Measurements from ENCODE around the gene SPA17.

Gene SPA17

DNA sequence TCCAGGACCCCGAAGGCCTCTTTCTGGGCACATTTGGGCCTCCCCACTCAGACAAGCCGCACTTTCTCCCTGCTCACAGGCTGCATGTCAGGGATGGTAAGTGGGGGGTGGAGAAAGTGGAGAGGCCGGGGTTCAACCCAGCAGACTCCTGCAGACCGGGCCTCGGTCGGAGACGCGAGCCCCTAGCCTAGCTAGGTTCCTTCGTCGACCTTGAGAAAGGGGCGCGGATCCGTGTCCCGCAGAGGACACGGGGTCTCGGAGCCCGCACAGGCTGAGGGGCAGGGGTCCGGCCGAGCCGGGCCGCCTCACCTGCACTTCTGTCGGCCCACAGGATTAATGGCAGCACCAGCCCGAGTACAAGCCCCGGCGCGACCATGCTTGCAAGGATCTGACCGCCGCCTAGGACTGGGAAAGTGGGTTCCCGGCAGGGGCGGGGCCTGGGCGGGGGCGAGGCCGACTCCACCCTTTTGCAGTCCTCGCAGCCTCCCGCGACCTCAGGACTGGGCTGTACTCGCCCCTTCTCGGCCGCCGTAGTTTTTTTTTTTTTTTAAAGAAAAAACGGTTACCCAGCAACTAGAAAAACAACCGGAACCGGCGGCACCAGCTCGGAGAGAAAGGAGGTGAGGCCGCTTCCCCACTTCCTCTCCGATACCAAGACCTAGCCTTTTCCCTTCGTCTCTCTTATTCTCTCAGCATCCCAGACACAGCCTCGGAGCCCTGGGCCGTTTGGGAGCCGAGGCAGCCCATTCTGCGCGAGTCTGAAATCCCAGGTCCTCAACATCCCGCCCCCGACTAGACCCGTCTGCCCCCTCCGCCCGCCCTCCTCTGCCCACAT lies at the start of gene SPA17, which contains the start of gene SIAE:
TSS of gene SPA17 (plus strand) at position 572 of the 835 bp plus-strand sequence. CDS start 1,361 bp downstream, outside the sequence.
TSS of gene SIAE (minus strand) at position 407 of the 835 bp plus-strand sequence. CDS start at position 376, 31 bp downstream.
- DNase-seq (peak; percentile 84), ATAC-seq (replicated peaks) (peak; percentile 85 to 91)
- H3K4me1 Mint-ChIP-seq = peaks cover 16 to 23% of the 10 kb centered on the region in 2 donors
- H3K27me3 Mint-ChIP-seq = no peaks in the 10 kb centered on the region
- H3K4me3 Mint-ChIP-seq = peak within 1 kb of the TSS; percentile 91 to 96
- H3K9me3 Mint-ChIP-seq = no peaks in the 10 kb centered on the region
- H3K36me3 Mint-ChIP-seq = no peaks in the 10 kb centered on the region
- peak within 1 kb of the TSS; percentile 98 for H3K27ac Mint-ChIP-seq

DNA sequence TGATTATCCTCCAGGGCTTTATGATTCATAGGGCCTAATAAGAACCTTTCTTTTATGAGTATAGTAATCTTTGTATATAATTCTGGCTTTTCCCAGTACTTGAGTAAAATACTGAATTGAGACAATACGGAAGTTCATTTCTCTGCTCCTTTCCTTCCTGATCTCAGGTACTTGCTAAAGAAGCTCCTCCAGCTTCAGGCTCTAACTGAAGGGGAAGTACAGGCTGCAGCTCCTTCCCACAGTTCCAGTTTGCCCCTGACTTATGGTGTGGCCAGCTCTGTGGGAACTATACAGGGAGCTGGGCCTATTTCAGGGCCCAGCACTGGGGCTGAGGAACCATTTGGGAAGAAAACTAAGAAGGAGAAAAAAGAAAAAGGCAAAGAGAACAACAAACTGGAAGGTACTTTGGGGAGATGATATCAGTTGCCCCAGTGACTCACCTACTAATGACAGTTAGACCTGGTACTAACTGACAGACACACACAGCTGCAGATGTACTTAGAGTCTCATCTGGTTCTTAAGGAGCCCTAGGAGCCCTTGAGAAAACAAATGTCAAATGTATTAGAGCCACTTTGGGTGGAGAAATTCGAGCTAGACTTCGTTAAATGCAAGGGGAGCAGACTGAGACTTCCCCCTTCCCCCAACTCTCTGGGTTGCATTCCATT lies 48.1 kb upstream of the SPA17 start:
- DNase-seq = no peak
- Mint-ChIP-seq H3K27ac (no peak overlapping the region), H3K27me3 (peaks cover 0 to 5% of the 10 kb centered on the region in 2 donors), H3K4me1 (peaks cover 14 to 31% of the 10 kb centered on the region in 2 donors), H3K4me3 (no peak overlapping the region), H3K9me3 (no peaks in the 10 kb centered on the region), H3K36me3 (peaks cover 15 to 30% of the 10 kb centered on the region in 2 donors)
- no peak for ATAC-seq (replicated peaks)

DNA sequence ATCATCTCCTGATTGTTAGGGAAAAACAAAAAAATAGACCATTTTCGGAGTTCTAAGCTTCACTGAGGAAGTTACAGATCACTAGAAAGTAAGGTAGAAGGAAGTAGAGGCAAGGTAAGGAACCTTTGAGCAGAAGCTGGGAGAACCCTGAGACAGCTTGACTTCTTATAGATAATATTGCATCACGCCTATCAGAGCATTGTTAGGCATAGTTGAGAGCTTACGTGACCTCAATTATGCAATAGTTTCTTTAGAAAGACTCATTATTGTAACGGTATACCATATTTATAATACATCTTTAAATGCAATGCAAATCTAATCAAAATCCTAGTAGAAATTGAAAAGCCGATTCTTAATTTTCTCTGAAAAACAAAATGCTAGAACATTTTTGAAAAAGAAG lies 46.2 kb upstream of the SPA17 start:
- DNase-seq (no peak), ATAC-seq (replicated peaks) (no peak)
- no peaks in the 10 kb centered on the region for H3K9me3 Mint-ChIP-seq
- H3K27me3 Mint-ChIP-seq = no peaks in the 10 kb centered on the region
- H3K27ac Mint-ChIP-seq = no peak overlapping the region
- peaks cover 14 to 27% of the 10 kb centered on the region in 2 donors for H3K4me1 Mint-ChIP-seq
- no peak overlapping the region for H3K4me3 Mint-ChIP-seq
- peaks cover 21 to 40% of the 10 kb centered on the region in 2 donors for H3K36me3 Mint-ChIP-seq

DNA sequence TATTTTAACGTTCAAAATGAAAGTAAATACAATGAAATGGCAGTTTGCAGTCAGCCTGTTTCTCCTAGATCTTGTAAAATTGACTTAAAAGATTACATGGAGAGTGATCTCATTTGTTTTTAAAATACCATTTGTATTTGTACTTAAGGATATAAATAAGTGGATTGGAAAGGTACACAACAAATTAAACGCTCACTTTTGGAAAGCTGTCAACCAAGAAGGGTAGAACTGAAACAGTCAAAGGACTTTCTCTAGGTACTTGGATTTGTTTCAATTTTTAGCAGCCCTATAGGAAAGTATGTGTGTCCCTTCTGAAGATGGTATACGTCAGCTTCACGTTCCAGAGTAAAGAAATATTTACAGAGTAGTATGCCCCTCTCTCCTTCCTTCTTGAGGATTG lies 43.7 kb upstream of the SPA17 start:
- peak overlapping the region; percentile 14 for H3K27ac Mint-ChIP-seq
- ATAC-seq (replicated peaks) (no peak), DNase-seq (no peak)

DNA sequence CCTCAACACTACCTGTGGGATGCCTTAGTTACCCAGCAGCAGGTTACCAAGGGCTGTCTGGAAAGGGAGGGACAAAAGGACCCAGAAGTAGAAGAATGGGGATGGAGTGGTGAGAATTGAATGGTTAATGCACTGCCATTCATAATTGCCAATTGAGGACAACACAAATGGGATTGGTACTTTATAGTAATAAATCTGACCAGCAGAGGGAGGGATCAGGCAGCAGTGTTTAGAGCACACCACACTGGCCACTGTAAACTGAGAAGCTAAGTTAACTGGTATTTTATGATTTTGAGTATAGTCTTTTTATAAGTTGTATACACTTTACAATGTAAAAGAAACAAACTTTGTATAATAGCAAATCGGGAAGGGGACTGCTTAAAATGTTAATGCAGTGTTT lies 40.3 kb upstream of the SPA17 start:
- ATAC-seq (replicated peaks) (peak in 1 of 2 donors; percentile 38), DNase-seq (no peak)
- H3K36me3 Mint-ChIP-seq = peaks cover 19 to 47% of the 10 kb centered on the region in 2 donors
- no peak overlapping the region for H3K27ac Mint-ChIP-seq
- no peaks in the 10 kb centered on the region for H3K4me1 Mint-ChIP-seq
- H3K4me3 Mint-ChIP-seq = no peak overlapping the region
- no peaks in the 10 kb centered on the region for H3K27me3 Mint-ChIP-seq
- no peaks in the 10 kb centered on the region for H3K9me3 Mint-ChIP-seq

More for the DNA sequence above, 43.7 kb upstream of the SPA17 start:
- Mint-ChIP-seq H3K4me1 (peaks cover 7 to 19% of the 10 kb centered on the region in 2 donors), H3K36me3 (peaks cover 19 to 47% of the 10 kb centered on the region in 2 donors), H3K9me3 (no peaks in the 10 kb centered on the region), H3K27me3 (no peaks in the 10 kb centered on the region), H3K4me3 (no peak overlapping the region)

DNA sequence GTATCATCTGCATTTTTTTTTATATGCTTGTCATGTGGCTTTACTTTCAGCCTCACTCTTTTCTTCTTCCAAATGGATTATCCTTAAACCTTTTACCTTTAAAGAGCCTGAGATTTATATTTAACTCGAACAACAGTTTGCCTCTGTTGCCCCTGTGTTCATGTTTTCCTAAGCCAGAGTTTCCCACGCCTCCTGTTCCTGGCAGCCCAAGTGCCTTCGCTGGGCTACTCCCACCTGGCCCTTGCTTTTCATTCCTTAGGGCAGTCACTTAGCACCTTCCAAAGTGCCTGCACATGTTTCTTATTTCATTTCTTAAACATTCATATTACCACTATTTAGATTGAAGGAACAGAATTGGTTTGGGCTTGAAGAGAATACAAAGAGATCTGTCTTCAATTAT lies 37.8 kb upstream of the SPA17 start:
- Mint-ChIP-seq H3K36me3 (peaks cover 22 to 38% of the 10 kb centered on the region in 2 donors), H3K9me3 (no peaks in the 10 kb centered on the region), H3K4me3 (no peak overlapping the region), H3K27ac (peak overlapping the region; percentile 70), H3K27me3 (no peaks in the 10 kb centered on the region), H3K4me1 (no peaks in the 10 kb centered on the region)
- no peak for ATAC-seq (replicated peaks)
- no peak for DNase-seq

DNA sequence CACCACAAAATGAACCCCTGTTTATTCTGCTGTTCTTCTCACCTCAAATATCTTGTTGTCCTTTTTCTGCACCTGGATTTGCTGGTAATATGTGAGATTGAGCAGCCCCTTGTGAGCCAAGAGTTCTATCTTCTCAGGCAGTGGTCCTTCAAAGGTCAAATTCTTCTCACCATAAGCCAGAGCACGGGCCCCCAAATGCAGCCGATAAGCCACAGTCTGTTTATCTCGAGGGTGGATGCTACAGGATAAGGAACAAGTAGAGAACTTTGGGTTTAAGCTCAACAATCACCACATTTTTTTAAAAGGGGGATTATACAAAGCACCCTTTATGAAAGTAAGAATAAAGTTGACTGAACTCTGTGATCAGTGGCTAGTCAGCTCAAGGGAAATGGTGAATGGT lies 35.2 kb upstream of the SPA17 start:
- Mint-ChIP-seq H3K27ac (no peak overlapping the region), H3K4me3 (no peak overlapping the region), H3K27me3 (no peaks in the 10 kb centered on the region), H3K4me1 (no peaks in the 10 kb centered on the region), H3K9me3 (no peaks in the 10 kb centered on the region), H3K36me3 (peaks cover 14 to 34% of the 10 kb centered on the region in 2 donors)
- DNase-seq (no peak), ATAC-seq (replicated peaks) (no peak)

DNA sequence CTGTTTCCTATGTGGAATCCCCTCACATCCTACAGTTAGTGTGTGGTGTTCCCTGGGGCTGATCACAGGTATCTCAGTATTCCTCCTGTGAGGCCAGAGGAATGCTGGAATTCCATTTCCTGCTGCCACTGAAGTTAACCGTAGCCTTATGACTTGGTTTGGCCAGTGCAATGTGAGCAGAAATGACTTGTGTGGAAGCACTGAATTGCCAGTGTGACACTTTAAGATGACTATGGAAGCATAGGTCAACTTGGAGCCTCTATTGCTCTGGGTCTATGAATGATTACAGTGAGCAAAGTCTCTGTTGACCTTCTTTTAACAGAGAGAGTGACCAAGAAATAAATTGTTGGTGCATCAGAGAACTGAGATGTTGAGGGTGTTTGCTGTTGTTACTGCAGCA lies 34.5 kb upstream of the SPA17 start:
- Mint-ChIP-seq H3K9me3 (no peaks in the 10 kb centered on the region), H3K4me1 (peaks cover 0 to under 1% of the 10 kb centered on the region in 2 donors), H3K27me3 (no peaks in the 10 kb centered on the region), H3K36me3 (peaks cover 14 to 34% of the 10 kb centered on the region in 2 donors), H3K27ac (no peak overlapping the region), H3K4me3 (no peak overlapping the region)
- no peak for ATAC-seq (replicated peaks)
- DNase-seq = no peak

DNA sequence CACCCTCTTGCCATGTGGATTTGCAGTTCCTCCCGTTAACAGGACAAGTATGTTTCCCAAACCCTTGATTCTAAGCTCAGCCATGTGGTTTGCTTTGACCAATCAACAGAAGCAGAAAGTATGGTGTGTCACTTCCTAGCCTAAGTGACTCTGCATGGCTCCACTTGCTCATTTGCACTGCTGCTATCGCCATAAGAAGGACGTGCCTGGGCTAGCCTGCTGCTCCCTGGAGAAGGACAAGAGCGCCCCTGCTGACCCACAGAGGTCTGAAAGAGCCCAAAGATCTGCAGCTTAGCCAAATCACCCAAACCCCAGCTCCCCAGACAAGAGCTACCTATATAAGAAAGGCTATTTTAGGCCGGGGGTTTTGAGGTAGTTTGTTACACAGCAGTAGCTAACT lies 33.0 kb upstream of the SPA17 start:
- no peaks in the 10 kb centered on the region for H3K9me3 Mint-ChIP-seq
- H3K36me3 Mint-ChIP-seq = peaks cover 13 to 33% of the 10 kb centered on the region in 2 donors
- no peak overlapping the region for H3K27ac Mint-ChIP-seq
- DNase-seq (no peak), ATAC-seq (replicated peaks) (no peak)
- no peak overlapping the region for H3K4me3 Mint-ChIP-seq
- no peaks in the 10 kb centered on the region for H3K27me3 Mint-ChIP-seq
- peaks cover 6 to 12% of the 10 kb centered on the region in 2 donors for H3K4me1 Mint-ChIP-seq

DNA sequence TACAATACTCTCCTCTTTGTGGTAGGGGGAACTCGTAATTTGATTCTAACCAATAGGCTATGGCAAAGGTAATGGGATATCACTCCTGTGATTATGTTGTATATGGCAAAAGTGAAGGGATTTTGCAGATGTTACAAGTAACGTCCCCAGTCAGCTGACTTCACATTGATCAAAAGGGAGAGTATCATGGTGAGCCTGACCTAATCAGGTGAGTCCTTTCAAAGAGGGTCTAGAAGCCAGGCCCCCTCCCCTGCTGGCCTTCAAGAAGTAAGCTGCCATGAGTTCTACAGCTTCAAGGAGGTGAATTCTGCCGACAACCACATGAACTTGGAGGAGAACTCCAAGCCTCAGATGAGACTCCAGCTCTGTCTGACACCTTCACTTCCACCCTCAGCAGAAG lies 31.1 kb upstream of the SPA17 start:
- Mint-ChIP-seq H3K27me3 (no peaks in the 10 kb centered on the region), H3K27ac (no peak overlapping the region), H3K36me3 (peaks cover 2 to 19% of the 10 kb centered on the region in 2 donors), H3K4me1 (peaks cover 9 to 19% of the 10 kb centered on the region in 2 donors), H3K4me3 (no peak overlapping the region), H3K9me3 (no peaks in the 10 kb centered on the region)
- no peak for DNase-seq
- no peak for ATAC-seq (replicated peaks)

DNA sequence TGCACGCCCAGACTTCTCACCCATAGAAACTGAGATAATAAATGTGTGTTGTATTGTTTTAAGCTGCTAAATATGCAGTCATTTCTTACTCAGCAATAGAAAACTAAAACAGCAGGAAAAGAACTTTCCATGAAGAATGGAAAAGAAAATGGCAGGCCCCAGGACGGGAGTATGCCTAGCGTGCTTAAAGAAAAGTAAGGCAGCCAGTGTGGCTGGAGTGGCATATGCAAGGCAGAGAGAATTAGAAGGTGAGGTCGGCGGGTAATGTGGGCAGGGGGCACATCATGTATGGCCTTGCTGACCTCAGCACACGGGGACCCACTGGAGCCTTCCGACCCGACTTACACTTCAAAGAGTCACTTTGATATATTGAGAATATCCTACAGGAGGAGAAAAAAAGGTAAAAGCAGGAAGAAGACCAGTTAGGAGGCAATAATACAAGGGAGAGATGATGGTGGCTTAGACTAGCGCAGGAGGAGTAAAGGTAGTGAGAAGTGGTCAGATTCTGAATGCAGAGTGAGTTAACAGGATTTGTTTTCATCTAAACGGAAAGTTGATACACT lies 30.6 kb upstream of the SPA17 start:
- H3K27me3 Mint-ChIP-seq = no peaks in the 10 kb centered on the region
- no peaks in the 10 kb centered on the region for H3K9me3 Mint-ChIP-seq
- H3K4me3 Mint-ChIP-seq = no peak overlapping the region
- no peak overlapping the region for H3K27ac Mint-ChIP-seq
- H3K4me1 Mint-ChIP-seq = peaks cover 9 to 19% of the 10 kb centered on the region in 2 donors
- ATAC-seq (replicated peaks) (no peak), DNase-seq (no peak)
- H3K36me3 Mint-ChIP-seq = peaks cover 2 to 19% of the 10 kb centered on the region in 2 donors

DNA sequence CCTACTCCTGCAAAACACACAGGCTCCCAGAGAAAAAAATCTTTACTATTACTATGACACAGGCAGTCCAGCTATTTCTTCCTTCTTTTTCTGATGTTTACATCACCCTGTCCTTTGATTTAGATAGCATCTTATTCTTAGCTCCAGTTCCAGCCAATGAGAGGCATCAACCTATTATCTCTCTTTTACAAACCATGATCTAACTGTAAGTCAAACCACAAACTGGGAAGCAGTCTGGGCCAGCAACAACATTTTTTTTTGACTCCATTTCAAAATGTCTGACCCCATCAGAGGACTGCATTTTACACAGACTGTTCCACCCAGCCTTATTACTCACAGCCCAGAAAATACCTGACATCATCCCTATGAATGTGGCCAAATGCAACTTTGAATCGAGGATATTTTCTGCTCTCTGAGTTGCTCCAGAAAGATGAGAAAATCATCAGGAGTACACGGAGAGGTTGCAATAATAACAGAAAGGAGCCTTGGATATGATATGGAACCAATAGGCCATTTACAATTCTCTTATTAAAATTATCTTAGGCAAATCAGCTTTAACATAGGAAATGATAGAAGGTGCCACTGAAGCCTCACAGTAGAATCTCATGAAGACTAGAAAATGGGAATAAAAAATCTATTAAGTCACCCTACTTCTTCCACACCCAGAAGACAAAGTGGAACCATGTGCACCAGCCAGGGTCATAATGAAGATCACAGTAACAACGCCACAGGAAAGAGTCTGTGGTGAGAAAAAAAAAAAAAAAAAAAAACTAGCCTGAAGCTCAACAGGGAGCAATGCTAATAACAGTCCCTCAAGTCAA lies 29.9 kb upstream of the SPA17 start:
- no peaks in the 10 kb centered on the region for H3K9me3 Mint-ChIP-seq
- ATAC-seq (replicated peaks) (no peak), DNase-seq (no peak)
- H3K27ac Mint-ChIP-seq = no peak overlapping the region
- no peak overlapping the region for H3K4me3 Mint-ChIP-seq
- peaks cover 9 to 19% of the 10 kb centered on the region in 2 donors for H3K4me1 Mint-ChIP-seq
- H3K27me3 Mint-ChIP-seq = no peaks in the 10 kb centered on the region
- peaks cover under 1 to 16% of the 10 kb centered on the region in 2 donors for H3K36me3 Mint-ChIP-seq

DNA sequence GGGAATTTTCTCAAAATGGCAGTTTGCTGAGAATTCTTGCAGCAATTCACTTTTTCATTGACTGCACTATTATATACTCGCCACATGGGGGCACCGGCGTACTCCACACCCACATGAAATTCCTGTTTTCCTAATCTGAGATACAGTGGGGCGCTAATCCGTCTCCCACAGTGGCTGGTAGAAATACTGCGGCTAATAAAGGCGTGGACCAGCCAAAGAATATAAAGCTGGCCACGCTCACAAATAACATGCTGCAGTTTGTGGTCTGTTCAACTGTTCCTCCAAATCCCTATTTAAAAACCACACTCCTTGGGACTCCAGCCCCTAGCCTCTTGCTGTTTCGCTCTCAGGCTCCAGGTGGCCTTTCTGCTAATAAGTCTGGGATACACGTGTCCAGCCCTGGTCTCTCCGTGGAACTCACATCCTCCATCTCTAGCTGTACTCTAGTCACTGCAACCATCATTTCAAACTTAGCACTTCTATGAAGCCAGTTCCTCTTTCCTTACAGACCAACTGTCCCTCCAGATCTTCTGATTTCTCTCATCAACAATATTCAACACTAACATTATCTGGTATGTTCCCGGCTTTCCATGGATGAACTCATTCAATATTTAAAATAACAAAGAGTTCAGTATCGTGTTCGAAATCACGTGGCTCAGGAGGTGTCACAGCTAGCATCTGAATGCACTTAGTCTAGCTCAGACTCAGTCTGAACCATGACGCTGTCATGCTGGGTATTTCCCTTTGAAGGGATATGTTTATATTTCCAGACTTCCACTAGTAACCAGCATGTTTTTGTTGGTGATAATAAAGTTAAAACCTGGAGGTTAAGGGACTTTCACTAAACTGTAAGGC lies 29.1 kb upstream of the SPA17 start:
- Mint-ChIP-seq H3K4me1 (peaks cover 9 to 19% of the 10 kb centered on the region in 2 donors), H3K4me3 (peak overlapping the region in 1 of 2 donors; percentile 49), H3K9me3 (no peaks in the 10 kb centered on the region), H3K27me3 (no peaks in the 10 kb centered on the region), H3K36me3 (peaks cover 0 to 17% of the 10 kb centered on the region in 2 donors), H3K27ac (no peak overlapping the region)
- ATAC-seq (replicated peaks) (peak; percentile 75 to 79), DNase-seq (no peak)
